OCI-LY7 (cell line): ENCODE measurements around the gene NCOA5. TPM values are rescaled to one million over a fixed set of nuclear protein-coding genes. Genes with fewer than 3 reads are reported as not detected.

Experiments
- BruUV-seq: library from RNA; stranded (reverse); fragments of 400-500 nt; replicated peaks from 2 replicates; lab custom pipeline; 2021; lab: Mats Ljungman, UMichigan
- CTCF ChIA-PET: fragments of 300-600 bp; sonication (Branson Sonifier 250); formaldehyde crosslinking; loops from one replicate; lab custom pipeline; 2022; ENCODE audit warnings: antibody characterized with exemption; ENCODE audit not compliant: unreplicated experiment; lab: Charles Lee
- POLR2A ChIA-PET: fragments of 300-600 bp; sonication (Branson Sonifier 250); formaldehyde crosslinking; loops from one replicate; lab custom pipeline; 2022; ENCODE audit warnings: antibody characterized with exemption; lab: Charles Lee
- DNase-seq: peaks from one replicate; pipeline ENCODE4 v3.0.0-alpha.2; 2015; ENCODE audit warnings: low spot score
- H2AFZ ChIP-seq: fragments of 200-600 bp; sonication (generic), shearing (Covaris generic); 2 replicates; pipeline ENCODE4 v1.6.1; 2014; ENCODE audit warnings: mild to moderate bottlenecking, antibody characterized with exemption, low read length, moderate library complexity
- H3K27ac ChIP-seq: fragments of 200-600 bp; sonication (generic); 2 replicates; pipeline ENCODE4 v1.5.1; 2014; ENCODE audit warnings: mixed run types, low read depth, mild to moderate bottlenecking, moderate library complexity, low read length, inconsistent platforms; ENCODE audit not compliant: poor library complexity, severe bottlenecking
- H3K36me3 ChIP-seq: fragments of 200-600 bp; sonication (generic); 2 replicates; pipeline ENCODE4 v1.6.1; 2014; ENCODE audit warnings: mild to moderate bottlenecking, antibody characterized with exemption, low read length, moderate library complexity, mixed read lengths; ENCODE audit not compliant: insufficient read depth
- H3K4me1 ChIP-seq: fragments of 200-600 bp; sonication (generic); 2 replicates; pipeline ENCODE4 v1.5.1; 2014; ENCODE audit warnings: mild to moderate bottlenecking, low read length; ENCODE audit not compliant: insufficient read depth, poor library complexity, severe bottlenecking
- H3K4me2 ChIP-seq: fragments of 200-600 bp; sonication (generic); 2 replicates; pipeline ENCODE4 v1.6.1; 2014; ENCODE audit warnings: mild to moderate bottlenecking, low read length
- H3K4me3 ChIP-seq: fragments of 200-600 bp; sonication (generic); 2 replicates; pipeline ENCODE4 v1.5.1; 2014; ENCODE audit warnings: mild to moderate bottlenecking, low read depth, low read length; ENCODE audit not compliant: poor library complexity, severe bottlenecking
- H3K79me2 ChIP-seq: fragments of 200-600 bp; sonication (generic); 2 replicates; pipeline ENCODE4 v1.6.1; 2016; ENCODE audit warnings: low read depth, mild to moderate bottlenecking, low read length, moderate library complexity, mixed read lengths; ENCODE audit not compliant: insufficient read depth
- H3K9me2 ChIP-seq: fragments of 200-600 bp; sonication (generic); 2 replicates; pipeline ENCODE4 v1.6.1; 2016; ENCODE audit warnings: mild to moderate bottlenecking, low read length, mixed read lengths; ENCODE audit not compliant: insufficient read depth
- H3K9me3 ChIP-seq: fragments of 200-600 bp; sonication (generic); 2 replicates; pipeline ENCODE4 v1.6.1; 2014; ENCODE audit warnings: mild to moderate bottlenecking, mixed run types, low read length, mixed read lengths
- H4K20me1 ChIP-seq: fragments of 200-600 bp; sonication (generic); 2 replicates; pipeline ENCODE4 v1.6.1; 2014; ENCODE audit warnings: mild to moderate bottlenecking, antibody characterized with exemption, low read length, moderate library complexity, mixed read lengths; ENCODE audit not compliant: insufficient read depth
- CTCF ChIP-seq: fragments of 200-600 bp; sonication (generic); conservative IDR thresholded peaks from 2 replicates; pipeline ENCODE4 v1.5.1; 2014; ENCODE audit warnings: mild to moderate bottlenecking, antibody characterized with exemption, low read length, moderate library complexity, mixed read lengths
- EZH2phosphoT487 ChIP-seq: fragments of 200-600 bp; sonication (generic); IDR thresholded peaks from 2 replicates; pipeline ENCODE4 v1.6.1; 2018; ENCODE audit warnings: low read depth, borderline replicate concordance, mild to moderate bottlenecking, mixed run types, antibody characterized with exemption, low read length, moderate library complexity, mixed read lengths
- intact Hi-C: fragments of 100-400 bp; cut with micrococcal nuclease; formaldehyde crosslinking; loops from one replicate; pipeline ENCODE4 v1.10.0; 2022; ENCODE audit not compliant: unreplicated experiment
- total RNA-seq, 2 experiments: library from RNA; depleted of rRNA in 1 of 2; stranded (reverse); fragments of >200 nt in 1 of 2; shearing (Covaris generic) in 1 of 2; gene quantifications; 2 replicates each; pipeline ENCODE4 v1.2.3, GENCODE V29; 2014 to 2022

Gene NCOA5
- total RNA-seq, 2 experiments from 2014 or later, result 23.4 to 33.7 TPM

GRCh38 chr20:46111028-46111835, 21.5 kb upstream of the NCOA5 start:
- no peak overlapping the region for H3K27ac ChIP-seq
- no peak for TF ChIP-seq EZH2phosphoT487
- TF ChIP-seq CTCF, result no peak
- H3K4me2 ChIP-seq, result 0 out of 2 replicates have a peak overlapping the region, but pooled peaks have one; percentile 29
- H3K79me2 ChIP-seq, result no peaks in the 10 kb centered on the region
- DNase-seq, result peak; percentile 37
- H3K9me2 ChIP-seq, result no peaks in the 10 kb centered on the region
- H3K4me1 ChIP-seq, result peaks cover 24% of the 10 kb centered on the region
- H3K36me3 ChIP-seq, result no peaks in the 10 kb centered on the region
- H3K9me3 ChIP-seq, result no peaks in the 10 kb centered on the region
- H2AFZ ChIP-seq, result no peak overlapping the region
- H3K4me3 ChIP-seq, result no peak overlapping the region
- H4K20me1 ChIP-seq, result no peaks in the 10 kb centered on the region
- POLR2A ChIA-PET, result no interaction called here
- intact Hi-C loops, result no loop called here
- CTCF ChIA-PET, result no interaction called here
- BruUV-seq, result no TSS peak

GRCh38 chr20:46108976-46109375, 19.2 kb upstream of the NCOA5 start:
- Histone ChIP-seq H3K36me3 (no peaks in the 10 kb centered on the region), H3K79me2 (no peaks in the 10 kb centered on the region), H3K4me2 (peak overlapping the region; percentile 25; the same call in 1 of the 2 replicates), H3K9me3 (no peaks in the 10 kb centered on the region), H3K27ac (no peak overlapping the region), H2AFZ (peak overlapping the region; percentile 6; the same call in 1 of the 2 replicates), H3K4me1 (peaks cover 24% of the 10 kb centered on the region), H3K9me2 (no peaks in the 10 kb centered on the region), H3K4me3 (no peak overlapping the region), H4K20me1 (no peaks in the 10 kb centered on the region)
- no peak for DNase-seq
- POLR2A ChIA-PET, result no interaction called here
- intact Hi-C loops, result no loop called here
- TF ChIP-seq CTCF, result no peak
- no peak for TF ChIP-seq EZH2phosphoT487
- CTCF ChIA-PET, result no interaction called here
- BruUV-seq, result no TSS peak

GRCh38 chr20:46108435-46108841, 18.7 kb upstream of the NCOA5 start:
- ChIA-PET CTCF (no interaction called here), POLR2A (no interaction called here)
- DNase-seq, result peak; percentile 44

More at GRCh38 chr20:46108435-46108841, 18.7 kb upstream of the NCOA5 start:
- TF ChIP-seq EZH2phosphoT487 (no peak), CTCF (no peak)
- H3K27ac ChIP-seq, result no peak overlapping the region
- no peaks in the 10 kb centered on the region for H4K20me1 ChIP-seq
- H2AFZ ChIP-seq, result peak overlapping the region; percentile 6; the same call in 1 of the 2 replicates
- intact Hi-C loops, result no loop called here
- no TSS peak for BruUV-seq
- H3K4me2 ChIP-seq, result peak overlapping the region; percentile 25
- H3K9me3 ChIP-seq, result no peaks in the 10 kb centered on the region
- H3K9me2 ChIP-seq, result no peaks in the 10 kb centered on the region
- H3K36me3 ChIP-seq, result no peaks in the 10 kb centered on the region
- H3K4me1 ChIP-seq, result peaks cover 24% of the 10 kb centered on the region
- no peaks in the 10 kb centered on the region for H3K79me2 ChIP-seq
- no peak overlapping the region for H3K4me3 ChIP-seq
